NOMO-1 treated with DMSO at 0.1 percent for 48 hours (cell line): Measurements from ENCODE around the gene SFXN5.

Source experiments
- DNase-seq: peaks from one replicate; lab custom pipeline; 2025; ENCODE audit not compliant: unreplicated experiment; lab: John Stamatoyannopoulos, UW

The SFXN5 gene

GRCh38 chr2:73053316-73054114 lies 18.0 kb downstream of the SFXN5 start:
- no peak for DNase-seq

- DNase-seq = no peak
Observed at GRCh38 chr2:73050121-73050545, 21.4 kb downstream of the SFXN5 start.

- no peak for DNase-seq
Observed at GRCh38 chr2:73043929-73044832, 27.3 kb downstream of the SFXN5 start.

GRCh38 chr2:73043276-73043675 lies 28.2 kb downstream of the SFXN5 start:
- DNase-seq = no peak

- no peak for DNase-seq
Observed at GRCh38 chr2:73037947-73038585, 33.4 kb downstream of the SFXN5 start.

- DNase-seq = no peak
Observed at GRCh38 chr2:73036766-73037165, 34.7 kb downstream of the SFXN5 start.

GRCh38 chr2:73035899-73036711 lies 35.4 kb downstream of the SFXN5 start:
- no peak for DNase-seq

- DNase-seq = peak; percentile 95
Observed at GRCh38 chr2:73034661-73035375, 36.7 kb downstream of the SFXN5 start.

- peak; percentile 72 for DNase-seq
Observed at GRCh38 chr2:73033766-73034381, 37.6 kb downstream of the SFXN5 start.

- peak; percentile 67 for DNase-seq
Observed at GRCh38 chr2:73033142-73033765, 38.3 kb downstream of the SFXN5 start.

GRCh38 chr2:73032702-73033097 lies 38.8 kb downstream of the SFXN5 start:
- DNase-seq = peak; percentile 20

- no peak for DNase-seq
Observed at GRCh38 chr2:73031725-73032701, 39.5 kb downstream of the SFXN5 start.

GRCh38 chr2:73031095-73031678 lies 40.3 kb downstream of the SFXN5 start:
- DNase-seq = no peak

GRCh38 chr2:73028841-73029240 lies 42.7 kb downstream of the SFXN5 start:
- DNase-seq = peak; percentile 11

GRCh38 chr2:73027340-73027739 lies 44.2 kb downstream of the SFXN5 start:
- DNase-seq = no peak

- no peak for DNase-seq
Observed at GRCh38 chr2:73023497-73023896, 48.0 kb downstream of the SFXN5 start.

GRCh38 chr2:73022024-73022568 lies 49.4 kb downstream of the SFXN5 start:
- DNase-seq = no peak
